ENCODE results near the gene KRTAP17-1. TPM values are rescaled to one million over a fixed set of nuclear protein-coding genes. Genes with fewer than 3 reads are reported as not detected.

The KRTAP17-1 gene
- total RNA-seq, 1 donor from 2014 or later: not detected

DNA sequence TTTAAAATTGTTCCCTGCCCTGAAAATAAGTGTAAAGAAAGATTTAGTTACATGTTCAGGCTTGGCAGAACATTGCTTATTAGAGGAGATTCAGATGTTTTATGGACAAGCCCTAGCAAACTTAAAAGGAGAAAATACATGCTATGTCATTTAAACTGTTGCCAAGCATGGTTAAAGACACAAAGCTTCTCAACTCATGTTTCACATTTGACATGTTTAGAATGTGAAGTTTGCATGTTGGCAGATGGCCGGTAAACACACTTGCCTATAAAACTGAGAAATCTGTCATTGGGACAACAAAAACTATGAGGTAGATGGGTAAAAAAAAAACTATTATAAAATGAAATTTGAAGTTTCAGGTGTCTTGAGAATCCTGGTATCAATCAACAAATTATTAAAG, 18.7 kb downstream of the KRTAP17-1 start:
- intact Hi-C loops (cut with DNase I): no loop called here
- TF ChIP-seq, protein P1, sequence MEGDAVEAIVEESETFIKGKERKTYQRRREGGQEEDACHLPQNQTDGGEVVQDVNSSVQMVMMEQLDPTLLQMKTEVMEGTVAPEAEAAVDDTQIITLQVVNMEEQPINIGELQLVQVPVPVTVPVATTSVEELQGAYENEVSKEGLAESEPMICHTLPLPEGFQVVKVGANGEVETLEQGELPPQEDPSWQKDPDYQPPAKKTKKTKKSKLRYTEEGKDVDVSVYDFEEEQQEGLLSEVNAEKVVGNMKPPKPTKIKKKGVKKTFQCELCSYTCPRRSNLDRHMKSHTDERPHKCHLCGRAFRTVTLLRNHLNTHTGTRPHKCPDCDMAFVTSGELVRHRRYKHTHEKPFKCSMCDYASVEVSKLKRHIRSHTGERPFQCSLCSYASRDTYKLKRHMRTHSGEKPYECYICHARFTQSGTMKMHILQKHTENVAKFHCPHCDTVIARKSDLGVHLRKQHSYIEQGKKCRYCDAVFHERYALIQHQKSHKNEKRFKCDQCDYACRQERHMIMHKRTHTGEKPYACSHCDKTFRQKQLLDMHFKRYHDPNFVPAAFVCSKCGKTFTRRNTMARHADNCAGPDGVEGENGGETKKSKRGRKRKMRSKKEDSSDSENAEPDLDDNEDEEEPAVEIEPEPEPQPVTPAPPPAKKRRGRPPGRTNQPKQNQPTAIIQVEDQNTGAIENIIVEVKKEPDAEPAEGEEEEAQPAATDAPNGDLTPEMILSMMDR (IDR thresholded peaks at IDR 0.05): no peak
- no peak overlapping the region for H3K4me3 ChIP-seq
- no peaks in the 10 kb centered on the region for H3K36me3 ChIP-seq
- no peaks in the 10 kb centered on the region for H3K27me3 ChIP-seq (ENCODE audit: low read depth)
- no peak for ATAC-seq
- no peaks in the 10 kb centered on the region for H3K9me3 ChIP-seq
- H3K4me1 ChIP-seq: no peaks in the 10 kb centered on the region
- no peak overlapping the region for H3K27ac ChIP-seq
- no peak for DNase-seq

GRCh38 chr17:41294016-41294415, 21.5 kb downstream of the KRTAP17-1 start:
- Histone ChIP-seq H3K36me3 (no peaks in the 10 kb centered on the region), H3K4me3 (no peak overlapping the region), H3K9me3 (no peaks in the 10 kb centered on the region), H3K27ac (no peak overlapping the region), H3K27me3 (ENCODE audit: low read depth) (no peaks in the 10 kb centered on the region), H3K4me1 (no peaks in the 10 kb centered on the region)
- intact Hi-C loops (cut with DNase I): no loop called here
- no peak for DNase-seq
- no peak for ATAC-seq
- TF ChIP-seq, protein P1 (IDR thresholded peaks at IDR 0.05): no peak

DNA sequence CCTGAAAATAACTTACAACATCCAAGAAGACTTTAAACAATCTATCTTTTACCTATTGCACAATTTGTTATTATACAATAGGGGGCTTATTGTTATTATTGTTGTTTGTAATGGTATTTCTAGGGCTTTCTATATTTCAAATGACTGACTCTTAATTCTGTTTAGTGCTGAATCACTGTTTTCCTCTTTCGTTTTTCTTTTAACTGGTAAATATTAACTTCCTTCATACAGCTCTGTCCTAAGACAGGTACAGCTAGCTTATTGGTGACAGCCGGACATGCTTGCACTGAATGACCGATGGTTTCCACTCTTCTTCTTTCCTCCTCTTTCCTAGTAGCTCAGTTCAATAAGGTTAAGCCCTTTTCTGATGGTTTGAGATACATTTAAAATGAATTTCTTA, 28.5 kb downstream of the KRTAP17-1 start:
- H3K9me3 ChIP-seq: no peaks in the 10 kb centered on the region
- ATAC-seq (no peak), DNase-seq (no peak)
- H3K4me3 ChIP-seq: no peak overlapping the region
- H3K27ac ChIP-seq: no peak overlapping the region
- intact Hi-C loops (cut with DNase I): no loop called here
- no peaks in the 10 kb centered on the region for H3K27me3 ChIP-seq (ENCODE audit: low read depth)
- H3K36me3 ChIP-seq: no peaks in the 10 kb centered on the region
- TF ChIP-seq, protein P1 (IDR thresholded peaks at IDR 0.05): no peak
- H3K4me1 ChIP-seq: no peaks in the 10 kb centered on the region

DNA sequence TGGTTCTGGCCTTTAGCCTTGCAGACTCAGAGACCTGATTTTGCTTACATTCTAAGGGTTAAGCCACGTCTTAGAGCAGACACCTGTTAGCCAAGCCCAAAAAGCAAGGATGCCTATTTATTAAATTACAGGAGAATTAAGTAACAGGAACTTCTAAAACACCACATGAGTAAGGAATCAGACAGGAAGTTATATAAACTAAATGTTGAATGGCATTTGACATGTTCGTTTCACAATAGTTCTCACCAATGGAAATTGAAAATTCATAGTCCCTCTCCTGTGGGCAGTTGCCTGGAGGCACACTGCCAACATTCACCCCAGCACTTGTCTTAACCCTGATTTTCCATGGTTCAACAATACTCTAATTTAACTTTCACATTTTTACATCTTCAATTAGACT, 31.0 kb downstream of the KRTAP17-1 start:
- intact Hi-C loops (cut with DNase I): no loop called here
- TF ChIP-seq, protein P1 (IDR thresholded peaks at IDR 0.05): no peak
- Histone ChIP-seq H3K9me3 (no peaks in the 10 kb centered on the region), H3K27ac (no peak overlapping the region), H3K4me1 (no peaks in the 10 kb centered on the region), H3K36me3 (no peaks in the 10 kb centered on the region), H3K27me3 (ENCODE audit: low read depth) (no peaks in the 10 kb centered on the region), H3K4me3 (no peak overlapping the region)
- DNase-seq (no peak), ATAC-seq (no peak)

DNA sequence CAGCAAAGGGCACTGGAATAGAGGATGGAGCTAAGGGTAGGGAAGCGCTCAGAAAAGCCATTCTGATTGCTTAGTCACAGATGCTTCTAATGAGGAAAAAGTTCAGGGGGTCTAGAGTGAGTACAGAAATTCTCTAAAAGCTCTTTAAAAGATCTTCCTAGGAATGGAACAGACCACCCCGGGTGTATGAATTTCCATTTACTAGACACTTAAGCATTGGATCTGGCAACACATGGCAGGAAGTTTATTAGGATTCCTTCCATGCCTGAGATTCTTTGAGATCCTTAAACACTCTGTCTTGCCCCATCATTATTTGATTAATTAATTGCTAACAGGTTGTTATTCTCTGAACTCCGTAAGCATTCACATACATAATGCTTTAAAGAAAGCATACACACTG, 31.5 kb downstream of the KRTAP17-1 start:
- DNase-seq: no peak

More for the DNA sequence above, 31.5 kb downstream of the KRTAP17-1 start:
- ATAC-seq: no peak
- intact Hi-C loops (cut with DNase I): no loop called here
- TF ChIP-seq, protein P1 (IDR thresholded peaks at IDR 0.05): no peak
- H3K4me3 ChIP-seq: no peak overlapping the region
- H3K36me3 ChIP-seq: no peaks in the 10 kb centered on the region
- H3K4me1 ChIP-seq: no peaks in the 10 kb centered on the region
- H3K9me3 ChIP-seq: no peaks in the 10 kb centered on the region
- no peak overlapping the region for H3K27ac ChIP-seq
- H3K27me3 ChIP-seq (ENCODE audit: low read depth): no peaks in the 10 kb centered on the region
